GM19099 (cell line): ENCODE measurements around the gene REP15.

Source experiments
- POLR2A ChIP-seq: IDR thresholded peaks from 3 replicates; pipeline ENCODE4 v1.6.1; 2011; ENCODE audit warnings: low read depth; ENCODE audit not compliant: insufficient read length; ENCODE audit errors: extremely low read depth

The REP15 gene, protein sequence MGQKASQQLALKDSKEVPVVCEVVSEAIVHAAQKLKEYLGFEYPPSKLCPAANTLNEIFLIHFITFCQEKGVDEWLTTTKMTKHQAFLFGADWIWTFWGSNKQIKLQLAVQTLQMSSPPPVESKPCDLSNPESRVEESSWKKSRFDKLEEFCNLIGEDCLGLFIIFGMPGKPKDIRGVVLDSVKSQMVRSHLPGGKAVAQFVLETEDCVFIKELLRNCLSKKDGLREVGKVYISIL

DNA sequence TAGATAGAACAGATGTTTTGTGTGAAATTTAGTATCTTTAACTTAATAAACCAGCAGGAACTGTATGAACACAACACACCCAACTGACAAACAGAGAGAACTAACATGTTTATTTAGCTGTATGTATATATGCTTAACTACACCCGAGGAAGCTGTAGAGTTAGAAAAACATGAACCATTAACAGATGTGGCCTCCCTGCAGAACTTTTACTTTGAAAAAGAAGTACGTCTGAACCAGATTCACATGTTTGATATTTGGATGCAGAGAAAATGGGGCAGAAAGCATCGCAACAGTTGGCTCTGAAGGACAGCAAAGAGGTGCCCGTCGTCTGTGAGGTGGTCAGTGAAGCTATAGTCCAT lies at the start of gene REP15:
Gene REP15 (plus strand): TSS at position 155 of the 360 bp plus-strand sequence. CDS start 116 bp downstream, at position 271.
- no peak for TF ChIP-seq POLR2A

DNA sequence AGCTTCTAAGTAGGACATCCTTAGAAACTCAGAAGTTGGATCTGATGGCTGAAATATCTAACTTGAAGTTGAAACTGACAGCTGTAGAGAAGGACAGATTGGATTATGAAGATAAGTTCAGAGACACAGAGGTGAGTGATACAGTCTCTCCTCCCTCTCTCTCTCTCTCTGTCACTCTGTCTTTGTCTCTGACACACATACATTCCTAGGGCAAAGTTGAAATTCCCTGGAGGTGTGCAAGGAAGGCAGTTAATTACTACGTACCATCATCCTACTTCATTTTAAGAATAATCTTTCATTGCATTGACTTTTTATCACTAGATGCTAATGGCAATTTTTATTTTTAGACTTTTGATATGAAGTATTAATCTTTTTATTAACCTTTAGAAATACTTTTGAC lies 46.2 kb upstream of the REP15 start:
- TF ChIP-seq POLR2A: no peak

DNA sequence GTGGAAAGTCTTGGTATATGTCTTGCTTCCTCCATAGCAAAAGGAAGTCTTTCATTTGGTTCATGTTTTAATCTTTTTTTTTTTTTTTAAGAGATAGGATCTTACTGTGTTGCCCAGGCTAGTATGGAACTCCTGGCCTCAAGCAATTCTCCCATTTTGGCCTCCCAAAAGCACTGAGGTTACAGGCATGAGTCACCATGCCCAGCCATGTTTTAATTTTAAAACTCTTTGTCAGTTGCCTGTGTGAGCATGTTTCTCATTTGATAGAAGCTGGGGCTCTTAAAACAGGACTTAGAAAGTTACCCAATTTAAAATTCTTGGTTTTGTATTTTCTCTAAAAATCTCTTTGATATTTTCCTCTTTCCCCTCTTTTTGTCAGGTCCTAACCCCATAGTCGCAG lies 45.0 kb upstream of the REP15 start:
- TF ChIP-seq POLR2A: no peak

DNA sequence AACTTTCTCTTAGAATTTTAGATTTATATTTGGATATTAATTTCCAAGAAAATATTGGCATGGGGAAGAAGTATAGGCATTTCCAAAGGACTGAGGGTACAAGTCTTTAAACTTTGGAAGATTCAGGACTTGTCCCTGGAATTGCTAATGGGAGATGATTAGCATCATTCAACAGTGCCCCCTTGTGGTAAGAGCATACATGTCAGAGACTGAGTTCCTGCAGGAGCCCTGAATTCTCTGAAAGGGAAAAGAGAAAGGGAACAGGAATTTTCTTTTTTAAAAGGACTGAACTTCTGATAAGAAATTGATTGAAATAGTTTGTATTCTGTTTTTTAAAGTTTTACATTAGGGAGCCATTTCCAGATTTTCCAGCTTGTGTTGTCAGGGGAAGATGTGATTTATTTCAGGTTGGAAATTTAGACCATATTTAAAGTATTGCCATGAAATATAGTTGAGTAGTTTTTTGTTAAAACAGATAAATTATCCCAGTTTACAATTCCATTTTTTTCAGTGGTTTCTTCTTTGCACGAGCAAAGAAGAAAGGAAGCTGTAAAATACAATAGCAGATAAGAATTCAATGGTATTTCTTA lies 44.0 kb upstream of the REP15 start:
- no peak for TF ChIP-seq POLR2A

DNA sequence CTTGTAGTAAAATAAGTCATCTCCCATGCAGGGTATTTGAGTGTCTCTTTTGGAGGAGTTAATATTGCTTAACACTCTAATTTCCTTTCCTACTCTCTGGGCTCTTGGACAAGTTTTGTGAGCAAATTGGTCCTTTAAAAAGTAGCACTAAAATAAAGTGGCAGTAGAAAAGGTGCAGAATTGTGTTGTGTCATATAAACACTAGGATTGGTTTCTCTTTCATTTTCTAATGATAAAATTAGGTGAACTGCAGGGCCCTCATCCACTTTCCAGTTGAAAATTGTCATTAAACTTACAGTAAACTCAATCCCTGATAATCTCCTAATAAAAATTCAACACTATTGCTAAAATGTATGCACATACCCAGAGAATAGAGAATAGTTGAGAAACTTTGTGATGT lies 42.6 kb upstream of the REP15 start:
- TF ChIP-seq POLR2A: no peak

DNA sequence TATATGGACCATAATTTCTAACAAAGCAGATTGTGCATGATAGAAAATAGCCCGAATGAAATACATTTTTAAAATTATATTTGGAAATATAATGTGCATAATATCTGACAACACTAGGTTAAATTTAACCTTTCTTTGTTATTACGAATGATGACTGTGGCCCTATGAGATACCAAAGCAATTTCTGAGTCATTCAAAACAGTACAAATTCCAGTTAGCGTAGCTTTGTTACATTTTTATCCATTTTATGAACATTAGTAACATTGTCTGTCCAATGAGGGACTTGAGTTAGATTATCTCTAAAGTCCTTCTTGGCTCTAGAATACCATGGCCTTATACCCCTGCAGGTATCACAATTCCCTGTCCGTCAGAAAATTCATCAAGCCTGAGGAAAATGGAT lies 39.0 kb upstream of the REP15 start:
- no peak for TF ChIP-seq POLR2A

DNA sequence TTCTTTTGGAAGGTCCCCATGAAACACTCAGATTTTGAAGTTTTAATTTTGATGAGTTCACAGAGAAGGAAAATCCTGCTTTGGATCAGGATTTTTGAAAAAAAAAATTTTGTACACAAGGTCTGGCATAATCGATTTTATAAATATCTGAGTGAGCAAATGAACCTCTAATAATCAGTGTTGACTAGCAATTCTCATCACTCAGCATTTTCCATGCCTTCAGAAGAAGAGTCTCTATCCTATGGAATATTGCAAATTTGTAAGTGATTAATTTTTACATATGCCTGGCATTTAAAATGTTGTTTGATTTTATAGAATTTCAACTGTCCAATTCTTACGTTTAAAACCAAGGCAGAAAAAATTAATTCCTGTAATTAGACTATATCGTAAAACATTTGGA lies 30.5 kb upstream of the REP15 start:
- TF ChIP-seq POLR2A: no peak

DNA sequence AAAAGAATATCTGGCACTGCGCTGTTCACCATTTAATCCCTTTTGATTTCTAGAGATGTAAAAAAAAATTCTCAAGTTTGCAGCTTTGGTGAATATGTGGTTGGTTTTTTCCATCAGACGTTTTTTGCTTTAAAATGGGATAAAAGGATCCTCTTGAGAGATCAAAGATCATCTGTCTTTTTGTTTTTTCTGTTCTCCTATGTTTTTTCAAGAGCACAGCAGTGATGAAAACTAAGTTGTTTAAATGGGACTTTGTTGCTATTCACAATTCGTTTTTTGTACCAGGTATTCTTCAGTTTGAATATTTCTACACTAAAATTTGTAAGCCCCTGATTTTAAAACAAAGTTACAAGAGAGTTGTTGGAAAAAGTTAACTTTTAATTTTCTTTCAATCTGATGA lies 29.7 kb upstream of the REP15 start:
- no peak for TF ChIP-seq POLR2A

DNA sequence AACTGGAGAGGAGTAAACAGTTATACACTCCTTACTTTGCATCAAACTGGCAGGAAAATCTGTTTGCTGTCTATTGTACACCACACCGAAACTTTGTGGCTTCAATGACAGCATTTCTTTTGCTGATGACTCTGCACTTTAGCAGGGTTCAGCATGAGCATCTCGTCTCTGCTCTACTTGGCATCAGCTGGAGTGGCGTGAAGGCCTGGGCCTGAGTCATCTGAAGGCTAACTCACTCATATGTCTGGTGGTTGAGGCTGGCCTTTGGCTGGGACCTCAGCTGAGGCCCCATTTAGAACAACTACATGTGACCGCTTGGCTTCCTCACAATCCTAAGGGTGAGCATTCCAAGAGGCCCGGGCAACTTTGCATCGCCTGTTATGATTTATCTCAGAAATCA lies 28.7 kb upstream of the REP15 start:
- no peak for TF ChIP-seq POLR2A

DNA sequence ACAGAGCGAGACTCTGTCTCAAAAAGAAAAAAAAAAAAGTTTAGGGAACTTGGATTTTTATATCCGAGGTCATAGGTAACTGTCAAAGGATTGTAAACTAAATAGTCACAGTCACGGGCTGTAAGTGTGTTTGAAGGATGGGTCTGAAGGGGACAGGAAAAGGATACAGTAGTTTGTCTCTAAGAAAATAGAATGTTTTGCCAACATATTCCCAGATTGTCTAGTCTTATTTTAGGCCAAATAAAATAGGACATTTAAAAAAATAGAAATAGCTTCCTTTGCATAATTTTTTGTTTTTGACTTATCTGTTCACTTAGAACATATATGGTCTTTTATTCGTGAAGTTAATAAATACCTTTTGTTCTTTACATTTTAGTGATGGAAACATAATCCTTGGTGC lies 24.2 kb upstream of the REP15 start:
- no peak for TF ChIP-seq POLR2A

DNA sequence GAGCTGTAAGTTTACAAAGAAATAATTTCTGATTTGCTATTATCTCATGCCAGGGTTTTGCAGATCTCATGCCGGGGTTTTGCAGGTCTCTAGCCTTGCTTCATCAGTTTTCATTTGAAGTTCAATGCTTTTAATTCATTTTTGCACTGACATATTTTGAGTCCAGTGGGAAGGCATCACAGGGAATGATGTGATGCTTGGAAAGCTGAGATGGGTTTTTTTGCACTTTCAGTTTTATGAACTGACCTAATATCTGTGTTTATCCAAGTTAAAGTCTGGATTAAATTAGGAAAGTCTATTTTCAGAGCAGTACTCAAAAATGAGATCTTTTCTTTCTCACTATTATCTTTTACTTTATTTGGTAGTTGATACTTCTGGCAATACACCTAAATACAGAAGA lies 23.6 kb upstream of the REP15 start:
- TF ChIP-seq POLR2A: no peak

DNA sequence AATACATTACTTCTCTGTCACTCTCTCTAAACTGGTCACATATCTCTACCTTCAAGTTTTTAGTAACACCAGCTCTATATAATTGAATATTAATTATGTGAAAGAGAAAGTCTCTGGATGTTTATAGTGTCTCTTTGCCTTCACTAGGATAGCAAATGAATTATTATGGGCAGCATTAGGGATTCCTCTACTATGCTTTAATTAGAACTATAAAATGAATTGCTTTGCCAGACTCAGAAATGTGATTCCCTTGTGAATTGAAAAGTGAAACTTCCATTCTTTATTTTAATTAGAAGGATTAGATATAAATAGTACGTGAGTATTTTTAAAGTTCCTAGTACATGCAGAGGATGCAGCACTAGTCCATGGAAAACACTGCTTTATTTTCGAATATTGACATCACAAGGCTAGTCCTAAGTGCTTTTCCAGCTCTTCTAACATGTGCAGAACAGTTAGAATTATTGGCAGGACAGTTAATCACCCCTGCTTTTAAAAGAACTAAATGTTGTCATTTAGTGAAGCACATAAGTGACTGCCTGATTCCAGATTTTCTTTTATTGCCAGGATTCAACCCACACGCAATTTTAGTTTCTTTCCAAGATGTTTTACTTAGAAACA lies 23.0 kb upstream of the REP15 start:
- TF ChIP-seq POLR2A: no peak

DNA sequence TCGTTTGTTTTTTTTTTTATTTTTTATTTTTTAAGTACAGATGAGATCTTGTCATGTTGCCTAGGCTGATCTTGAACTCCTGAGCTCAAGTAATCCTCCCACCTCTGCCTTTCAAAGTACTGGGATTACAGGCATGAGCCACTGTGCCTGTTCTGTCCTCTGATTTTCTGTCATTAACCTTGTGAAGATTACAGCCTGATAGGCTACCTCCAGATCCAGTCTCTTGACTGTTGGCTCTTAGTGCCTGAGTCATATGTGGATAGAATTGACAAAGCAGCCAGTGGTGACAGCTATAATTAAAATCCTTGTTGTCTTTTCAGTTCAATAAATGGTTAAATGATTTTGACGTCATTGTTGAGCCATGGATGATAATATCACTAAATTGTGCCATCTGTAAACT lies 21.3 kb upstream of the REP15 start:
- no peak for TF ChIP-seq POLR2A

DNA sequence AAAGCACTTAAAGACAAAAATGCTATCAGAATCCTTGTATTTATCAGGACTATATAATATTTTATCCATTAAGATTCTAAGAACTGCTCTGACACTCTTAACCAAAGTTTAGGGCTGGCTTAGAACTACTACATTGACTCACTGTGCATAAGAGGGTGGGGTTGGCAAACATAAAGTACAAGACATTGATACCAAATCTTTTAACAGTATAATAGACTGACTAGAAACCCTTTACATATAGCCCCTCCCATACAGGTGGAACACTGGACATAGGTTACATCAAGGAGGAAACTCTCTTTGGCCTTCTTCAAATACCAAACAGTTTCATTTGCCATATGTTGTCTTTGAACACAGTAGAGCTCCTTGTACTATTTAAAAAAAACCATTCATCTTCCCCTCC lies 15.6 kb upstream of the REP15 start:
- TF ChIP-seq POLR2A: no peak

DNA sequence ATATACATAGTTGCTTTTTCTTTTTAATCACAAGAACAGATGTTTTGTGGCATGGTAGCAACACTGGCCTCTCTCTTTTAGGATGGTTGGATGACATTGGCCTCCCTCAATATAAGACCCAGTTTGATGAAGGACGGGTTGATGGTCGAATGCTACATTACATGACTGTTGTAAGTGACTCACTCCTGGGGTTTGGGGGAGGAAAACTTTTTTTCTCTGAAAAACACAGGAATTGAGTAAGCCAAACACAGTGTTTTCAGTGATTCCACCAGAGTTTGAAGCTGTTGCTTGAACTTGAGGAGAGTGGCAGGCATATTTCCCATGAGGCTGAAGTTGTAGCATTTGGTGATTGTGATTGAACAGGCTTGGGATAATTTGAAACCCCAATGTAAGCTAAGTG lies 13.7 kb upstream of the REP15 start:
- TF ChIP-seq POLR2A: no peak

DNA sequence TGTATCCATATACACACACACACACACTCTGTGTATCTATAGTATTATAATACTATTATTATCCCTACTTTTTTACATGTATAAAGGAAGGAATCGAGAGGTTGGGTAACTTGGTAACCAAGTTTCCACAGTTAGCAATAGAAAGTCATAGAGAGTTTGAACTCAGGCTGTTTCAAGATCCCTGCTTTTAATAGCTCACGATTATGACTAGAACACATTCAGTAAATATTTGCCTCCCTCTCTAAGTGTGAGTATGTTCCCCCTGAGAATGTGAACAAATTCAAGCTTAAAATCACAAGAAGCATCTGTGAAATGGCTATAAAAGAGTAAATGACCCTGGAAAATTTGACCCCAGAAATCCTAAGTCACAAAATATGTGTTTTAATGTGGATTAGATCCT lies 11.0 kb upstream of the REP15 start:
- TF ChIP-seq POLR2A: no peak
